Osteocyte (in vitro differentiated cells): ENCODE data around the gene NTRK2. TPM values are rescaled to one million over a fixed set of nuclear protein-coding genes. Genes with fewer than 3 reads are reported as not detected.

ENCODE experiments used
- DNase-seq: peaks from one replicate; pipeline ENCODE4 v3.0.0; 2021; ENCODE audit warnings: mixed read lengths; ENCODE audit not compliant: unreplicated experiment; ENCODE audit errors: extremely low spot score
- H3K27ac Mint-ChIP-seq: one replicate; pipeline ENCODE4 v1.8.0; 2021; ENCODE audit warnings: mild to moderate bottlenecking, mixed read lengths; ENCODE audit not compliant: unreplicated experiment
- H3K27me3 Mint-ChIP-seq: one replicate; pipeline ENCODE4 v1.8.0; 2021; ENCODE audit warnings: mixed read lengths; ENCODE audit not compliant: unreplicated experiment
- H3K36me3 Mint-ChIP-seq: one replicate; pipeline ENCODE4 v1.8.0; 2021; ENCODE audit warnings: mixed read lengths; ENCODE audit not compliant: unreplicated experiment
- H3K4me1 Mint-ChIP-seq: one replicate; pipeline ENCODE4 v1.8.0; 2021; ENCODE audit warnings: mixed read lengths; ENCODE audit not compliant: unreplicated experiment
- H3K4me3 Mint-ChIP-seq: one replicate; pipeline ENCODE4 v1.8.0; 2021; ENCODE audit warnings: mild to moderate bottlenecking, moderate library complexity, mixed read lengths; ENCODE audit not compliant: unreplicated experiment
- H3K9me3 Mint-ChIP-seq: one replicate; pipeline ENCODE4 v1.8.0; 2021; ENCODE audit warnings: mixed read lengths; ENCODE audit not compliant: unreplicated experiment
- CTCF ChIP-seq: fragments of 200-600 bp; sonication (generic); IDR thresholded peaks from 2 replicates; pipeline ENCODE4 v1.5.0; 2021; ENCODE audit warnings: antibody characterized with exemption, mild to moderate bottlenecking, moderate library complexity
- total RNA-seq: library from RNA; stranded (reverse); gene quantifications from 2 replicates; pipeline ENCODE4 v1.2.1, GENCODE V29; 2021

Gene NTRK2
- total RNA-seq, 1 donor from 2014 or later, result 29.4 TPM

GRCh38 chr9:84846906-84847305 is 177.4 kb downstream of the NTRK2 start:
- Mint-ChIP-seq H3K4me3 (no peak overlapping the region), H3K27ac (no peak overlapping the region), H3K36me3 (no peaks in the 10 kb centered on the region), H3K27me3 (no peaks in the 10 kb centered on the region), H3K9me3 (no peaks in the 10 kb centered on the region), H3K4me1 (peaks cover 13% of the 10 kb centered on the region)
- DNase-seq, result no peak
- TF ChIP-seq CTCF, result no peak

GRCh38 chr9:84849049-84849448 is 179.5 kb downstream of the NTRK2 start:
- Mint-ChIP-seq H3K9me3 (no peaks in the 10 kb centered on the region), H3K27ac (no peak overlapping the region), H3K27me3 (no peaks in the 10 kb centered on the region), H3K4me1 (peaks cover 30% of the 10 kb centered on the region), H3K4me3 (no peak overlapping the region), H3K36me3 (no peaks in the 10 kb centered on the region)
- no peak for DNase-seq
- TF ChIP-seq CTCF, result no peak

- DNase-seq, result no peak
- TF ChIP-seq CTCF, result no peak
- Mint-ChIP-seq H3K9me3 (no peaks in the 10 kb centered on the region), H3K27me3 (no peaks in the 10 kb centered on the region), H3K4me3 (no peak overlapping the region), H3K4me1 (peaks cover 33% of the 10 kb centered on the region), H3K36me3 (no peaks in the 10 kb centered on the region), H3K27ac (peak overlapping the region; percentile 92)
Observed at GRCh38 chr9:84850830-84851392, 181.4 kb downstream of the NTRK2 start.

DNA sequence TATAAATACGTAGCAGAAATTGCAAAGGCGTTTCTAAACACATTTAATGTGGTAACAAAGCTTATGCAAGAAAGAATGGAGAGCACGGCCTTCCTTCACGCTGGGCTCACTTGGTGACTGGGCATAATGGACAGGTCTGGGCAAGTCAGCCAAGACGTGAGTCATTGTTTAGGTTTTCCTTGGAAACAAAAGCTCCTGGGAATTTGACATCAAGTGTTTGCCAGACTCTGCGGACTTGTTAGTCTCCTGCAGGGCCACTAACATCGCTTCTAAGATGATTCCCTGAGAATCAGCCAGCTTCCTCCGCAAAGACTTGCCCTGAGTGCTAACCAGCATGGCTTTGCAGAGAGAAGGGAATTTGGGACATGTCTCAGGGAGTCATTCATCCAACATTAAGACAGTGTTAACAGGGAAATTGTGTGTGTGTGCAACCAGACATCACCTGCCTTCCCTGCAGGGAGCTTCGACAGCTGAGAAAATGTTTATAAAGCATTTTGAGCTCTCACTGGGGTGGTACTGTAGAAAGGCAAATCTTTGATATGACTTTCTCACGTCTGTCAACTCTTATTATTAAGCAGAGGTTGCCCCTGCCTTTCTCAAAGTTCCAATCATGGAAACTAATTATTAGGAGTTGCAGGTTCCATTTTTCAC is 182.5 kb downstream of the NTRK2 start:
- no peak overlapping the region for H3K4me3 Mint-ChIP-seq
- H3K27ac Mint-ChIP-seq, result peak overlapping the region; percentile 90
- no peaks in the 10 kb centered on the region for H3K36me3 Mint-ChIP-seq
- no peaks in the 10 kb centered on the region for H3K27me3 Mint-ChIP-seq
- H3K4me1 Mint-ChIP-seq, result peaks cover 40% of the 10 kb centered on the region
- peak; percentile 86 for DNase-seq
- no peak for TF ChIP-seq CTCF
- H3K9me3 Mint-ChIP-seq, result no peaks in the 10 kb centered on the region

- Mint-ChIP-seq H3K4me3 (no peak overlapping the region), H3K9me3 (no peaks in the 10 kb centered on the region), H3K27ac (peak overlapping the region; percentile 90), H3K36me3 (no peaks in the 10 kb centered on the region), H3K27me3 (no peaks in the 10 kb centered on the region), H3K4me1 (peaks cover 45% of the 10 kb centered on the region)
- DNase-seq, result no peak
- TF ChIP-seq CTCF, result no peak
Observed at GRCh38 chr9:84852617-84853301, 183.2 kb downstream of the NTRK2 start.
